GM10266 (cell line): Measurements from ENCODE around the gene SKAP2.

ENCODE experiments used
- DNase-seq: peaks from one replicate; pipeline ENCODE4 v3.0.0; 2012; ENCODE audit errors: extremely low spot score
- CTCF ChIP-seq: IDR thresholded peaks from 2 replicates; pipeline ENCODE4 v1.5.1; 2012; ENCODE audit warnings: mild to moderate bottlenecking, low read depth; ENCODE audit not compliant: control insufficient read depth, insufficient read depth; ENCODE audit errors: missing control alignments

Gene SKAP2

DNA sequence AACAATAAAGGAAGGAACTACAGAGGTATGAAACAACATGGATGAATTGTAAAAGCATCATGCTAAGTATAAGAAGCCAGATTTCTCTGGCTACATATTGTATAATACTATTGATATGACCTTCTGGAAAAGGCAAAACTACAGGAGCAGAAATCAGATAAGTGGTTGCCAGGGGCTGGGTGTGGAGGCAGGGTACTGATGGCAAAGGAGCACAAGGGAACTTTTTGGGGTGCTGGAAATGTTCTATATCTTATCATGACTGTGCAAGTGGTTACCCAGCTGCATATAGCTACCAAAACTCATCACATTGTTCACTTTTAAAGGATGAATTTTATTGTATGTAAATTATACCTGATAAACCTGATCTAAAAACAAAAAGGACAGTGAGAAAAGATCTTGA, 72.4 kb downstream of the SKAP2 start:
- no peak for TF ChIP-seq CTCF
- DNase-seq = no peak

DNA sequence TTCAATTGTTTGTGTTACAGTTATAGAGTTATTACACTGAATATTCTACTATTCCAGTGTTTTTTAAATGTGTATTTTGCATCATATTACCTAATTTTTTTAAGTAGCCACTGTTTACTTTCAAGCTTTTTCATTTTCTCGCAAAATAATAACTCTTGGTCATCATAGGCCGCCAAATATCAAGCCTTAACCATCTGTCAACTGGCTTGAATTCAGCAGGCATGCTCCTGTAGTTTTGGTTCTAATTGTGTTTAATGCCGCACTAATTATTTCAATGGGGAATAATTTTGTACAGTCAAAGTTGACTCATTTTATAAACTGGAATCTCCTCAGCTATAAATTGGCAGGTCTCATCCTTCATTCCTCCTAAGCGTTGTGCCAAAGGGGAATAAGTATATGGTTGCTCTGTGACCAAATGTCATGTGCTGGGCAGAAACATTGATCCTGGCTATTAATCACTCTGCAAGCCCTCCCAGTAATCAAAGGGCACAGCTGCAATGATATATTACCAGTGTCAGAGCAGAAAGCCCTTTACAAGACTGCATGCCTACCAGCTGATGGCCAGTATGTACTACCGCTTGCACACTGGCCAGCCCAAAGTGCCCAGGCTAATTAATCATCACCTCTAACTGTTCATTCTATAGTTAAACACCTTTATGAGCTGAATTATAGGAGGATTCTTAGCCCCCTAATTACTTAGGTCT, 74.8 kb downstream of the SKAP2 start:
- no peak for DNase-seq
- no peak for TF ChIP-seq CTCF

- DNase-seq = no peak
- no peak for TF ChIP-seq CTCF
Measured at GRCh38 chr7:26787701-26788100, 76.7 kb downstream of the SKAP2 start.

GRCh38 chr7:26784118-26784517, 80.3 kb downstream of the SKAP2 start:
- TF ChIP-seq CTCF = no peak
- DNase-seq = no peak

- DNase-seq = no peak
- TF ChIP-seq CTCF = no peak
Measured at GRCh38 chr7:26782501-26782900, 81.9 kb downstream of the SKAP2 start.

DNA sequence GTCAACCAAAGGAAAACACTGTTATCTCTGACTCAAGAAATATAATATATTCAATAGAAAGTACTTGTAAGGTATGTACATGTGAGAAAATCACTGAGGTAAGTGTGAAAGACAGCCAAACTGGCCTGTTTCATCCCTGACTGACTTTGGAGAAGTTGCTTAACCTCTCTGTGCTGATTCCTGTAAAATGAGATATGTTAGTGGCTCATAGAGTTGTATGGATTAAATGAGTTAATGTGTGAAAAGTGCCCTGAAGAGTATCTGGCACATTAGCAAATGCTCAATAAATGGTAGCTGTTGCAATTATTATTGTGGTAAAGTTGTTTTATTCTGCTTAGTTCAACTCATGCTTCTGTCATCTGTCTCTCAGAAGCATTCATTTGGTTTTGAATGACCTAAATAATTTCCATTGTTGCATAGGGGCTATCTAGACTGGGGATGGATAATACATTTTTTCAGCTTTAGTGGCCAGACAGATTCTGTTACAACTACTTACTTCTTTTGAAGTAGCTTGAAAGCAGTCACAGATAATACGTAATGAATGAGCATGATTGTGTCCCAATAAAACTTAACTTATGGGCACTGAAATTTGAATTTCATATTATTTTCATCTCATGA, 84.3 kb downstream of the SKAP2 start:
- no peak for DNase-seq

GRCh38 chr7:26777385-26777784, 87.0 kb downstream of the SKAP2 start:
- peak; percentile 7 for TF ChIP-seq CTCF
- no peak for DNase-seq

More for the DNA sequence above, 84.3 kb downstream of the SKAP2 start:
- no peak for TF ChIP-seq CTCF
